GM19351 (cell line): ENCODE data around the gene TBPL2.
"Not testable (repeated sequence)": the region's sequence is repeated elsewhere in the genome, so short reads cannot be mapped to it uniquely, and the experiment has no call there.

ENCODE experiments used
- ATAC-seq: cut with Tn5 transposase; IDR thresholded peaks from one replicate; pipeline ENCODE4 v1.9.1; 2021; ENCODE audit warnings: mild to moderate bottlenecking, moderate library complexity; ENCODE audit not compliant: unreplicated experiment

The TBPL2 gene

DNA sequence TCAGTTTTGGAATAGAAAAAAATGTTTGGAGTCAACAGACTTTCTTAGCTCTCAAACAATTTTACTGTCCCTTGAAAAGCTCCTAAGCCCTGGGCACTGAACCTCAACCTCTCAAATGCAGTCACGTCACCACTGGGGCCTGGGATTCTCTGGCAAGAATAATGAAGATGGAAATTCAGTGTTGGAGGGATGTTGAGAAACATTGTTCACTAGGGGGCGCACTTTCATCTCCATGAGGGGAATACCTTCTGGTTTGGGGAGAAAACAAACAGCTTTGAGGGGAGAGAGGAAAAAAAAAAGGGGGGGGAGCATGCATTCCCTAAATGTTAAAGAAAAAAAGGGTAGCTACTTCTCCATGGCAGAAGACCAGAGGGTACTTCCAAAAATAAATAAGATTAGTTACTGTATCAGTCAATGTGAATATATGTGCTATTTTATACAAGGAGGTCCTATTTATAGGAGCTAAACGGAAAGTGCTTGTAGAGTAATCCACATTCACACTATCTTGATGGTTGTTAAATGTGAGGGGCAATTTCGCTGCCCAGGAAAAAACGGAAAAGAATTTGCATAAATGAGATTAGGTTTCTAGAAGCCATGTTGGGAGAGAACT, 5.8 kb upstream of the TBPL2 start:
- ATAC-seq, result peak; percentile 69

DNA sequence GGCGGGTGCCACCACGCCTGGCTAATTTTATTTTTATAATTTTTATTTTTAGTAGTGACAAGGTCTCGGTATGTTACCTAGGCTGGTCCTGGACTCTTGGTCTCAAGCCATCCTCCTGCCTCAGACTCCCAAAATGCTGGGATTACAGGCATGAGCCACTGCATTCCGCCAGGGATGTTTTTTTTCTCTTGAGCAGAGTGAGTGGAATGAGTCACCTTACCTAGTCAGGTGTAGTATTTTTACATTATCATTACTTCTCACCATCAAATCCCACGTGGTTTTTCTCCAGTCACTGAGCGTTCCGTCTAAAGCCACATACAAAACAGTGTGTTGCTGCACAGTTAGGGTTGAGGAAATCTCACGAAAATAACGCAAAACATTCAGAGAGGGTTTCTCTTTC, 870 bp upstream of the TBPL2 start:
- ATAC-seq, result no peak

GRCh38 chr14:55438066-55438683, 2.2 kb downstream of the TBPL2 start:
- peak; percentile 77 for ATAC-seq

DNA sequence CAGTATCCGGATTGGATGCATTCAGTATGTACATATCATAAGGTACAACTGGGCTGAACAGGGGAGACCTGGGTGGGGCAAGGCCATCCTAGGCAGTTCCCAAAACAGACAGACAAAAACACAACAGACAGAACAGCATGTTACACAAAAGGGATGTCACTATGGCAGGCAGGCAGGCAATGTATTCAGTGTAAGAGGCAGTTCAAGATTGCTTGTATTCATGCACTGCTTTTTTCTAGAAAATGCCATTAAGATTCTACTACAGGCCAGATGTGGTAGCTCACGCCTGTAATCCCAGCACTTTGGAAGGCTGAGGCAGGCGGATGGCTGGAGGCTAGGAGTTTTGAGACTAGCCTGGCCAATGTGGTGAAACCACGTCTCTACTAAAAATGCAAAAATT, 3.5 kb downstream of the TBPL2 start:
- no peak for ATAC-seq

DNA sequence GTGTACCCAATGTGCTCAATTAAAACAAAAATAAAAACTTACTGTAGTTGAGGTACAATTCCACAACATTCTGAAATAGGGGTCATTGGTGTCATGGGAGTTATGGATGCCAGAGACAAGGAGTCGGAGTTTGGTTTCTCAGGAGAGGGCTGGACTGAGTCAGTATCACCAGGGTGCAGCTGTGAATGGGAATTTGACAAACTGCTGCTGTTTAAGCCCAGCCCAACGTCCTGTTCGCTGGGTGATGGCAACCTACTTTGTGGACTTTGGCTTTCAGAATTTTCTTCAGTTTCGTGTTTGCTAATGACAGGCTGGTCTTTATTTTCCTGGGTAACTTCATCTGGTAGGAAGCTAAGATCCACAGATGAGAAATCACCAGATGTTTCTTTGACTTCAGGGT, 3.9 kb downstream of the TBPL2 start:
- ATAC-seq, result no peak

GRCh38 chr14:55434805-55435174, 5.6 kb downstream of the TBPL2 start:
- no peak for ATAC-seq

- no peak for ATAC-seq
Measured at GRCh38 chr14:55433880-55434804, 6.3 kb downstream of the TBPL2 start.

- no peak for ATAC-seq
Measured at GRCh38 chr14:55432628-55433027, 7.8 kb downstream of the TBPL2 start.

DNA sequence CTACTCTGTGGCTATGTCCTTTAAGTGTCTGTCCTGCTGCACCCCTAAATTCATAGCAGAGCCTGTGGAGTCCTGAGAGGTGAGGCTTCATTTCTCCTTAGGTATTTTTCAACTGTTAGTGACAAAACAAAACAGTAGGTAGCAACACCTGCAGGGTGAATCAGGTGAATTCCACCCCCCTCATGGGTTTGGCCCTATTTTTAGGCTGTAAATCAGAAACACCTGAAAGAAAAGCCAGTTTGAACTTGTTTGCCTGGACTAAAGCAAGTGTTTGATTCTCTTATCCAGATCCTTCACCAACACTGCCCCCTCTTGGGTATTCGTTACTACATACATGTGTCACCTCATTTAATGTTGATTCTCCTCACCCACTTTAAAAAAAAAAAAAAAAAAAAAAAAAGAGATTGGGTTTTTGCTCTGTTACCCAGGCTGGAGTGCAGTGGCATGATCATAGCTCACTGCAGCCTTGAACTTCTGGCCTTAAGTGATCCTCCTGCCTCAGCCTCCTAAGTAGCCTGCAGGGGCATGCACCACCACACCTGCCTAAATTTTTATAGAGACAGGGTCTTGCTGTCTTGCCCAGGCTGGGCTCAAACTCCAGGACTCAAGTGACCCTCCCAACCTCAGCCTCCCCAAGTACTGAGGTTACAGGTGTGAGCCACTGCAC, 10.3 kb downstream of the TBPL2 start:
- peak; percentile 82 for ATAC-seq

GRCh38 chr14:55427439-55427838, 13.0 kb downstream of the TBPL2 start:
- no peak for ATAC-seq

DNA sequence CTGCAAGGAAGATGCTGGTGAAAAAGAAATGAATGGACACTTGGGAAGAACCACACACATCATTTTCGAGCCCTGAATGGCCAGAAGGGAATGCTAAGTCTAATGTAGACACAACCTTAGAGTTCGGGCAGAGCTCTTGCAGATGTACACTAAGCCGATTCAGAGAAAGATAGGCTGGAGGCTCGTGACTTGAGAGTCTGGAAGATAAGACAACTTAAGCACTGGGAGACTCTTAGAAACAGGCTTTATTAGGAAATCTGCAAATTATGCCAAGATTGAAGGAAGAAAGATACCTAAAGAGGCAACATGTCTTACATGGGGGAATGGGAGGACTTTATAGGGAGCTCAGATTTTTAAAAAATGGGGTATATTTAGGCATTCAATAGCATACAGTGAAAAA, 13.5 kb downstream of the TBPL2 start:
- no peak for ATAC-seq

DNA sequence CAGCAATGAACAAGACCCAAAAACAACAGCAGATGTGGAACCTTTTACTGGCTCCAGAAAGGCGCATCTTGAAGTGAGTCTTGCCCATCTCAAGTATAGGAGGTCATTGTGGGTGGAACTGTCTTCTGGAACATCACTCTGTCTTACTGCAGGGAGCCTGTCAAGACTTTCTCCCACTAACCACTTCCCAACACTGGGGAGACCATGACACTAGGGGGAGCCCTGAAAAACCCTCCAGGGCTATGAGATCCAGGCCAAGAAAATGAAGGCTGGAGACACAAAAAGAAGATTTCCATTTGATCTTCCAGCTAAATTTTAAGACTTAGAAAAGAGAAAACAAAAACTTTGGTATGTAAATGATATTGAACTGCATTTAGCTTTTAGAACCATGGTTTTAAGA, 15.3 kb downstream of the TBPL2 start:
- no peak for ATAC-seq

DNA sequence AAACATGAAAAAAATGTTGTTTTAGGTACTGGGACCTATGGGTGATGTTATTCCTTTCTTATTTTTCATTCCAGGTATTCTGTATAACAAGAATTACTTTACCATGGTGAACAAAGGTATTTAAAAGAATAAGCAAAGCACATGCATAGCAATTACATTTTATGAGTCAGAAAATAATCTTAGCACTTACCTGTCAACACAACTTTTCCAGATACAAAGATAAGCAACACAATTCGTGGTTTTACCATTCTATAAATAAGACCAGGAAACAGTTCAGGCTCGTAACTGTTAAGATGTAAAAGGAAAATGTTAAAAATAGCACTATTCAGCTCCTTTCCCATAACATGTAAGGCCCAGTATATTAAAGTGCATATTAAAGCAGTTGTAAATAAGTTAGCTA, 16.4 kb downstream of the TBPL2 start:
- no peak for ATAC-seq

DNA sequence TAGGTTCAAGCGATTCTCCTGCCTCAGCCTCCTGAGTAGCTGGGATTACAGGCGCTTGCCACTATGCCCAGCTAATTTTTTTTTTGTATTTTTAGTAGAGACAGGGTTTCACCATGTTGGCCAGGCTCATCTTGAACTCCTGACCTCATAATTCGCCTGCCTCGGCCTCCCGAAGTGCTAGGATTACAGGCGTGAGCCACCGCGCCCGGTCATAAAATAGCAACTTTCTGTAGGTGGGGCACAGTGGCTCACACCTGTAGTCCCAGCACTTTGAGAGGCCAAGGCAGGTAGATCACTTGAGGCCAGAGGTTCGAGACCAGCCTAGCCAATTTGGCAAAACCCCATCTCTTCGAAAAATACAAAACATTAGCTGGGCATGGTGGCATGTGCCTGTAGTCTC, 18.1 kb downstream of the TBPL2 start:
- not testable (repeated sequence) for ATAC-seq

DNA sequence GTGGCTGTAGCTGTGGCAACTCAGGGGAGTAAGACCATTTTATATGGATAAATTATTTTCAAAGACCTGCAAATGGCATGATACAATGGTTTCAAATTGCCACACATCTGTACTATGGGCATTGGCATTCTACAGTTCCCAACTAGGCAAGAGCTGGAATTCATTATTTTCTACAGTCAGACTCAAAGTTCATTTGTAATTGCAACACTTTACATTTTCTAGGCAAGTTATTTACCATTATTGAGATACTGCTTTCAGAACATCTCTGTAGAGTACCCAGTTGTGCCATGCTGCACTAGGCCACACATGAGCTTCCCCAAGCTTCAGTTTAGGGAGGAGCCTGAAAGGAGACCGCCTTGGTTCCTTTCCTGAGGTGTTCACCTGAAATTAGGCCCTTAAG, 20.8 kb downstream of the TBPL2 start:
- no peak for ATAC-seq

DNA sequence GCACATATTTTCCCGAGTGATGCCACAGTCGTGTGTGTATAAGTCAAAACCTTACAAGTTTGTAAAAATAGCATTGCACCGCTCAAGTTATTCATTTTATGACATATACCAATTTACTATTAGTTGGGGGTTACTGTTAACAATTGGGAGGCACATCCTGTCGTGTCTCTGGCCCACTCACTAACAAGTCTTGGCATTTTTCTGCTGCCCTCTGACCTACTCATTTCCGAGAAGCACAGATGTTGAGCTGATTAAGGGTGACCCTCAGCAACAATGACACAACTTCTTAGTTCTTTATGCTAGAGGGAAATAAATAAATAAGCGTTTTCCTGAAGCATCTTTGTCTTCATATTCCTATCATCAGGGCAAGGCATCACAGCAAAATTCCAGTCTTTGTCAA, 22.0 kb downstream of the TBPL2 start:
- ATAC-seq, result no peak

DNA sequence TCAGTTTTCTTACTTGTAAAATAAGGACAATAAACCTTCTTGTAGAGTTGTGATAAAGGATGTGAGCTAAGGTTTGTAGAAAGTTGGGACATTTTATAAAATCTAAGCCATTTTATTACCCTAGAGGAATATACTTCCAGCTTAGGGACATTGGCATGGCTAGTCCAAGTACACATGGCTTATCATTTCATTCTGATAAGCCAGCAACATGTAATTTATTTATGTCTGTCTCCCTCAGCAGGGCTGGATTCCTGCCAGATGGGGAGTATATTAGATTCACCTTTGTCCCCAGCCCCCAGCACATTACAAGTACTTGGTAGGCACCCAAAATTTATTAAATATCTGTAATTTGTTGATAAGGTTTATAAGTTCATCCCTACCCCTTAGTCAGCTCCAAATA, 22.5 kb downstream of the TBPL2 start:
- no peak for ATAC-seq

DNA sequence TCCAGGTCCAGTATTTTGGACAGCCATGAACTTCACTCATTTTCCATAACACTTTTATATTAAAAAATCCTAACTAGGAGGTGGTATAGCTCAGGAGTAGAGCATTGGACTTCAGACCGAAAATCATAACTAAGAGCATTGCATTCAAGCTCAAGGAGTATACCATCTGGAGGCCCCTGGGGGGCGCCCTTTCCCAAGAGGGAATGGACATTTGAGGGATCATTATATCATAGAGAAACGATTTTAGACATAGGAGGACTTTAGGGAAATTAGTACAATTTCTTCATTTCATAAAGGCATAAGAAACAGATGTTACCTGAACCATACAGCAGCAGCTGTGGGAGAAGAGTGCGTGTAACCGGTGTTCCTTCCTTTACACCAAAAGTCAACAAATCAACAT, 23.6 kb downstream of the TBPL2 start:
- no peak for ATAC-seq

DNA sequence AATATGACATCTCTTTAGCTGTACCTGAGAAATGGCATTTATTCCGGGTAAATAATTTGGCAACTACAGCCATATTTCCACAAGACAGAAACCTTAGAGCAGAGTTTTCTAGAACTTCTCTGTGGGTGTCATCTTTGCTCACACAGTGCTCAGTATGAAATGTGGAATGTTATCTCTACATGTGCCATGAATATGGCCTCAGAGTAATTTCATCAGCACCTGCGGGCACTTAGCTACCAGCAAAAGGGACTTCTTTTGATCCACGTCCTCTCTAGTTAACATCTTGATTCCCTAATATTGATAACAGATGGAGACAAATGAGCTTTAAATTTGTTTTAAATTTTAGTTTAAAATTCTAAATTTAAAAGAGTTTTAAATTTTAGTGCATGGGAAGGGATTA, 25.9 kb downstream of the TBPL2 start:
- no peak for ATAC-seq

- ATAC-seq, result no peak
Measured at GRCh38 chr14:55412676-55413075, 27.7 kb downstream of the TBPL2 start.
